Duodenal mucosa (tissue), 2 donors: ENCODE measurements around the gene SETDB1.

Experiments
- H3K27ac ChIP-seq: one replicate; pipeline ENCODE4 v1.7.0; 2013; ENCODE audit warnings: low read depth, low read length
- H3K27me3 ChIP-seq, 2 donors: one replicate each; pipeline ENCODE4 v1.7.0; 2013; ENCODE audit warnings: low read length in 2 of 2, control low read depth in 1 of 2; ENCODE audit not compliant: insufficient read depth in 2 of 2, control insufficient read depth in 1 of 2
- H3K36me3 ChIP-seq, 2 donors: one replicate each; pipeline ENCODE4 v1.7.0; 2013; ENCODE audit warnings: low read length in 2 of 2, control low read depth in 1 of 2; ENCODE audit not compliant: insufficient read depth in 2 of 2, control insufficient read depth in 1 of 2
- H3K4me1 ChIP-seq, 2 donors: one replicate each; pipeline ENCODE4 v1.7.0; 2013; ENCODE audit warnings: low read length in 2 of 2, control low read depth in 1 of 2; ENCODE audit not compliant: insufficient read depth in 2 of 2, control insufficient read depth in 1 of 2
- H3K4me3 ChIP-seq, 2 donors: one replicate each; pipeline ENCODE4 v1.7.0; 2013; ENCODE audit warnings: low read length in 2 of 2, low read depth in 1 of 2
- H3K9ac ChIP-seq, 2 donors: one replicate each; pipeline ENCODE4 v1.7.0; 2013; ENCODE audit warnings: low read length in 2 of 2, low read depth in 1 of 2
- H3K9me3 ChIP-seq, 2 donors: one replicate each; pipeline ENCODE4 v1.7.0; 2013; ENCODE audit warnings: low read length in 2 of 2, control low read depth in 1 of 2; ENCODE audit not compliant: control insufficient read depth in 1 of 2

SETDB1 gene

DNA sequence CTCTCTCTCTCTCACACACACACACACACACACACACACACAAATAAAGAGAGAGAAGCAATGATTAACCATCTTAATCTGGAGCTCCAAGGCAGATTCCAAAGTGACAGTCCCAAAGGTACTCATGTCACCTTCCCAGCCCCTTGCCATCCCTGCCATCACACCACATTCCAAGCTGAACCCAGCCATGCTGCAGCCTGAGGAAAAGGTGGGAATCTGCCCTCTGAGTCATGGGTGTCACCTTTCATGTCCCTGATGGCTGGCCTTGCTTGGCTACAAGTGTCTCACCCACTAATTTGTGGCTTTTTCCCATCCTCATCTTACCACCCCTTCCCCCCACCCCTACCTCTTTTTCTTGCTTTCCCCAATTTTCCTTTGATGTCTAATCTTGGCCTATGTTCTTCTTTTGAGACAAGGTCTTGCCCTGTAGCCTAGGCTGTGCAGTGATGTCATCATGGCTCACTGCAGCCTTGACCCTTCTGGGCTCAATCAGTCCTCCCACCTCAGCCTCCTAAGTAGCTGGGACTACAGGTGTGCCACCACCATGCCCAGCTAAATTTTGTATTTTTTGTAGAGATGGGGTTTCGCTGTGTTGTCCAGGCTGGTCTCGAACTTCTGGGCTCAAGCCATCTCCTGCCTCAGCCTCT lies 59.1 kb downstream of the SETDB1 start:
- Histone ChIP-seq H3K4me3 (no peak overlapping the region), H3K4me1 (peaks cover 18% of the 10 kb centered on the region in 2 donors), H3K9ac (no peak overlapping the region), H3K27ac (no peak overlapping the region), H3K9me3 (no peaks in the 10 kb centered on the region), H3K27me3 (no peaks in the 10 kb centered on the region), H3K36me3 (no peaks in the 10 kb centered on the region)

DNA sequence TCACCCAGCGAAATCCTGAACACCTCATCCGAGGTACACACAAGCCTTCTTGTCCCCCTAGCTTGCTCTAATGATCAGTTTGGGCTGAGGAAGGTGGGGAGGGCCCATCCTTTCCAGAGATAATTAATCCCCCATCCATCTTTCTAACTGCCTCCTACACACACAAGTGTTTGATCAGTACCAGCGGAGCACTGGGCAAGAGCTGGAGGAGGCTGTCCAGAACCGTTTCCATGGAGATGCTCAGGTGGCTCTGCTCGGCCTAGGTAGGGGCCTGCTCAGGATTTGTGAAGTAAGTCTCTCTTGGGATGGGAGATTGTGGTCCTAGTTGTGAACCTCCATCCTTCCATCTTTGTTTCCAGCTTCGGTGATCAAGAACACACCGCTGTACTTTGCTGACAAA lies 61.8 kb downstream of the SETDB1 start:
- Histone ChIP-seq H3K27ac (no peak overlapping the region), H3K9ac (no peak overlapping the region), H3K27me3 (no peaks in the 10 kb centered on the region), H3K36me3 (no peaks in the 10 kb centered on the region), H3K9me3 (no peaks in the 10 kb centered on the region), H3K4me3 (no peak overlapping the region), H3K4me1 (no peaks in the 10 kb centered on the region)

- H3K27me3 ChIP-seq = no peaks in the 10 kb centered on the region
- peaks cover 9 to 13% of the 10 kb centered on the region in 2 donors for H3K36me3 ChIP-seq
- H3K9me3 ChIP-seq = no peaks in the 10 kb centered on the region
- no peak overlapping the region for H3K4me3 ChIP-seq
- no peak overlapping the region for H3K9ac ChIP-seq
- peaks cover 0 to 5% of the 10 kb centered on the region in 2 donors for H3K4me1 ChIP-seq
- H3K27ac ChIP-seq = no peak overlapping the region
Observed at GRCh38 chr1:150992626-150993025, 66.5 kb downstream of the SETDB1 start.

DNA sequence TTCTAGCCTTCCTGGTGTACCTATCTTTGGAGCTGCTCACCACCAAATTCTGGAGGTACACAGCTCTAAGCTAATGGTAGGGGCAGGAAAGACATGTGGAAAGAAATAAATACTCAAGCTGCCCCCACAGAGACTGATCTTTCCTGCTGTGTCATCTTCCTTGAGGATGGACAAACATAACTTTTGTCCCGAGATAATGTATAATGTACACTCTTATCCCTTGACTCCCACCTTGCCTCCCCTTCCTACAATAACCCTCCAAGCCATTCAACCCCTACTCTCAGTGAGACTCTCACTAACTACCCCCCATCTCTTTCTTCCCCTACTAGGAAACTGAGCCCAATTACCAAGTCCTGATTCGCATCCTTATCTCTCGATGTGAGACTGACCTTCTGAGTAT lies 68.1 kb downstream of the SETDB1 start:
- Histone ChIP-seq H3K36me3 (peaks cover 16 to 26% of the 10 kb centered on the region in 2 donors), H3K27ac (no peak overlapping the region), H3K27me3 (no peaks in the 10 kb centered on the region), H3K4me1 (peaks cover 0 to 5% of the 10 kb centered on the region in 2 donors), H3K4me3 (no peak overlapping the region), H3K9me3 (no peaks in the 10 kb centered on the region), H3K9ac (no peak overlapping the region)

- Histone ChIP-seq H3K9me3 (no peaks in the 10 kb centered on the region), H3K27me3 (no peaks in the 10 kb centered on the region), H3K27ac (no peak overlapping the region), H3K9ac (no peak overlapping the region), H3K4me1 (peaks cover 0 to 5% of the 10 kb centered on the region in 2 donors), H3K4me3 (no peak overlapping the region), H3K36me3 (peaks cover 22 to 36% of the 10 kb centered on the region in 2 donors)
Observed at GRCh38 chr1:150995460-150995859, 69.3 kb downstream of the SETDB1 start.

DNA sequence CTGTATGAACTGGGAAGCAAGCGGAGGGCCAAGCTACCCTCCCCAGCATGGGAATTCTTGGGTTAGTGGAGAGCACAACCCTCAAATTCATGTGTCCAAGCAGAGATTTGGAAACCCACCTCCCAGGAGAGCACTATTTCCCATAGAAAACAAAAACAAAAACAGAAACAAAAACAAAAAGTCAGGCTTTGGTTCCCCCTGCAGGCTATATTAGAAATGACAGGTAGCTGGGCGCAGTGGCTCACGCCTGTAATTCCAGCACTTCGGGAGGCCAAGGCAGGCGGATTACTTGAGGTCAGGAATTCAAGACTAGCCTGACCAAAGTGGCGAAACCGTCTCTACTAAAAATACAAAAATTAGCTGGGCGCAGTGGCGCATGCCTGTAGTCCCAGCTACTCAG lies 69.7 kb downstream of the SETDB1 start:
- Histone ChIP-seq H3K27ac (no peak overlapping the region), H3K27me3 (no peaks in the 10 kb centered on the region), H3K4me1 (peaks cover 0 to 5% of the 10 kb centered on the region in 2 donors), H3K9ac (no peak overlapping the region), H3K4me3 (no peak overlapping the region), H3K36me3 (peaks cover 22 to 39% of the 10 kb centered on the region in 2 donors), H3K9me3 (no peaks in the 10 kb centered on the region)

GRCh38 chr1:150997126-150997872 lies 71.1 kb downstream of the SETDB1 start:
- no peak overlapping the region for H3K4me3 ChIP-seq
- no peaks in the 10 kb centered on the region for H3K9me3 ChIP-seq
- H3K27me3 ChIP-seq = no peaks in the 10 kb centered on the region
- peaks cover 0 to 9% of the 10 kb centered on the region in 2 donors for H3K4me1 ChIP-seq
- no peak overlapping the region for H3K9ac ChIP-seq
- H3K36me3 ChIP-seq = peaks cover 22 to 52% of the 10 kb centered on the region in 2 donors
- H3K27ac ChIP-seq = no peak overlapping the region

- H3K4me1 ChIP-seq = peaks cover 2 to 14% of the 10 kb centered on the region in 2 donors
- H3K27ac ChIP-seq = no peak overlapping the region
- no peaks in the 10 kb centered on the region for H3K27me3 ChIP-seq
- H3K36me3 ChIP-seq = peaks cover 22 to 58% of the 10 kb centered on the region in 2 donors
- no peaks in the 10 kb centered on the region for H3K9me3 ChIP-seq
- H3K9ac ChIP-seq = no peak overlapping the region
- H3K4me3 ChIP-seq = no peak overlapping the region
Observed at GRCh38 chr1:150997949-150998348, 71.8 kb downstream of the SETDB1 start.

- no peak overlapping the region for H3K27ac ChIP-seq
- no peak overlapping the region for H3K4me3 ChIP-seq
Observed at GRCh38 chr1:150999051-150999674, 73.0 kb downstream of the SETDB1 start.

GRCh38 chr1:150999926-151000325 lies 73.8 kb downstream of the SETDB1 start:
- Histone ChIP-seq H3K27ac (no peak overlapping the region), H3K27me3 (no peaks in the 10 kb centered on the region), H3K9ac (no peak overlapping the region), H3K4me3 (no peak overlapping the region), H3K4me1 (peaks cover 5 to 31% of the 10 kb centered on the region in 2 donors), H3K9me3 (no peaks in the 10 kb centered on the region), H3K36me3 (peaks cover 22 to 60% of the 10 kb centered on the region in 2 donors)

More at GRCh38 chr1:150999051-150999674, 73.0 kb downstream of the SETDB1 start:
- Histone ChIP-seq H3K27me3 (no peaks in the 10 kb centered on the region), H3K36me3 (peaks cover 22 to 60% of the 10 kb centered on the region in 2 donors), H3K9me3 (no peaks in the 10 kb centered on the region), H3K4me1 (peaks cover 5 to 26% of the 10 kb centered on the region in 2 donors), H3K9ac (no peak overlapping the region)
